NCI-H748 (cell line): ENCODE data around the gene GRIFIN.
A peak's percentile ranks its signal among the peaks of the same experiment; 100 is the strongest.

ENCODE experiments used
- DNase-seq: peaks from one replicate; lab custom pipeline; 2025; ENCODE audit not compliant: unreplicated experiment; lab: John Stamatoyannopoulos, UW

Gene GRIFIN

DNA sequence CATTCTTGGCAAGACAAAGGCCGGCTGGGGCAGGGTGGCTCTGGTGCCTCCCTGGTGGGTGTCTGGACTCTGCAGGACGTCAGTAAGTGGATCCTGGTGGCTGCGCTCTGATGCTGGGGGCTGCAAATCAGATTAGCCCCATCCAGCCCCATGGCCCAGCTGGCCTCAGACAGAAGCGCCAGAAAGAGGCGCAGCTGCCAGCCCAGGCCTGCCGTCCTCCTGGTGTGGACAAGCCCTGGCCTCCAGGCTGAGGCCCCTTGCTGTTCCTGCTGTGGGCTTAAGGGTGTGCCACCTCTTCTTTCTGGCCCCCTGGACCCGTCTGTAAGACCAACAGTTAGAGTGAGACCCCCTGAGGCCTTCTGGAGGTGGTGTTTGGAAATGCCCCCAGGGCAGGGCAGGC lies 37.5 kb upstream of the GRIFIN start:
- DNase-seq = no peak

DNA sequence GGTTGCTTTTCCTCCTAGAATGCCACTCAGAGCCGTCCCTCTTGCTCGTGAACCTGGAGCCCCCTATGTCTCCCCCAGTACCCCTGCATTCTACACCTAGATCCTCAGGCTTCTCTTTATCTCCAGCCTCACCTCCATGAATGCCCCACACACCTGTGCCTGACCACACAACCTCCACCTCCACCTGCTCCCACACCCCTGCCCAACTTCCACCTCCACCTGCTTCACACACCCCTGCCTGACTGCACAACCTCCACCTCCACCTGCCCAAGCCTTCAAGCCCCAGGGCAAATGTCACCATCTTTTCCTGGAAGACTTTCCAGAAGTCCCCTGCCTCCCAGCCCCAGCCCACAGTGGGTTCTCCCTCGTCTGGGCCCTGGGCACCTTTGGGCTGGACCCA lies 36.5 kb upstream of the GRIFIN start:
- peak; percentile 33 for DNase-seq

DNA sequence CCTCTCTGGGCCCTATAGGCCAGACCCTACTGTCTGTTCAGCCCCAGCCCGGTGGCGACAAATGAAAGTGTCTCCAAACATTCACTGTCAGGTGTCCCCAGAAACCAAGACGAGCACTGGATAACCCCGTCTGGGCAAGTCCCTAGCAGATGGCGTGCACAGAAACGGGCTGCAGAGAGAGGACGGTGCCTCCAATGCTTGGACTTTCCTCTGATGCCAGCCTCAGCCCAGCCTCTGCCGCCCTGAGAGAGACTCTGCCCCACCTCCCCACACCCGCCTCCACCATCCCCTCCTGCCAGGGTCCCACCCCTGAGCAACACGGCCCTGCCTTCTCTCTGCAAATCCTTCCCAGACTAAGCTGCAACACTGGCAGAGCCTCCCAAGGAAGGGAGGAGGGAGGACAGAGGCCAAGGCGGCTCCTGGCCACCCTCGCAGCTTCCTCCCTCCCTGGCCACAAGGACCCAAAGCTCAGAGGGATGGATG lies 36.0 kb upstream of the GRIFIN start:
- peak; percentile 33 for DNase-seq

DNA sequence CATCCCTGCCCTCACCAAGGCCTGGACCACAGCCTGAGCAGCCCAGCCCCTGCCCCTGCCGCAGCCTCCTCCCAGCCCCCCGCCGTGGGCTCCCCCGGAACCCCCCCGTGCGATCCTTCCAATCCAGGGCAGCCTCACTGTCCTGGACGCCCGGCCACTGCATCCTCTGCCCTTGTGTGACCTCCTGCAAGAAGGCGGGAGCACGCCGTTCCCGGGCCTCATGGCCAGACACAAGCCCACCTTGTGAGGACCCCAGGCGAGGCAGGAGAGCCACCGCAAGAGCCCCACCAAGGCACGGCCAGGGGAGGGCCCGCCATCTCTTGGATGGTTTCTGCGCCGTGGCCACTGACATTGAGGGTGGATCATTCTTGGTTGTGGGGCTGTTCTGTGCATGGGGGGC lies 35.6 kb upstream of the GRIFIN start:
- DNase-seq = no peak

DNA sequence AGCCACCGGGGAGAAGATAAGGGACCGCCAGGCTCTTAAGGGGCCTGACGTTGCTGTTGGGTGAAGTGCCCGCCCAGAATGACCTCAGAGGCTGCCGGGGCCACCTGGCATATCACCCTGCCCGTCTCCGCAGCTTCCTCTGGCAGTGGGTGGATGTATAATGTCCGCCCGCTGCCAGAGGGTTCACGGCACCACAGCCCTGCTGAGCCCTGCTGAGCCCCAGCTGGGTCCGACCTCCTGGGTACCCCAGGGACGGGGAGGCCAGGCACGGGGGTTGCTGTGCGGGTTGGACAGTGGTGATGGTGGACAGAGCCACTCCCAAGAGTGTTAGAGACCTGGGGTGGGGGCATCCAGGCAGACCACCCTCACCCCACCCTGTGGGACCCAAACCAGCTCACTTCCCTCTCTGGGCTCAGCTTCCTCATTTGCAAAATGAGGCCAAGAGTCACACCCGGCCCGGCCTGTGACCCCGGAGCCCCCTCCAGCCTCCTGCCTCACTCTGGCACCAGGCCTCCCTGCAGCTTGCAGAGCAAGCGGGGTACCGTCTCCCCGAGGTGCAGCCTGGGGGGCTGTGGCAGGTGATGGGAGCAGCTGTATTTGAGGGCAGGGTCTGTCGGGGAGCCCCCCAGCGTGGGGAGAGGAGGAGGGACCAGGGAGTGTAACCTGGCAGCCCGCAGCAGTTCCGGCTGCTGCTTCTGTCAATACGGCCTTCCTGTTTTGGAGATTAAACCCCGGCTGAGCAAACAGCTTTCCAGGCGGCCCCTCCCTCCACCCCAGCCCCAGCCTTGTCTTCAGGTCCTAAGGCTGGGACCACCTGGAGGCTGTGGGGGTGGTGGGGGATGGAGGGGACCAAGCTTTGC lies 34.9 kb upstream of the GRIFIN start:
- DNase-seq = peak; percentile 86

DNA sequence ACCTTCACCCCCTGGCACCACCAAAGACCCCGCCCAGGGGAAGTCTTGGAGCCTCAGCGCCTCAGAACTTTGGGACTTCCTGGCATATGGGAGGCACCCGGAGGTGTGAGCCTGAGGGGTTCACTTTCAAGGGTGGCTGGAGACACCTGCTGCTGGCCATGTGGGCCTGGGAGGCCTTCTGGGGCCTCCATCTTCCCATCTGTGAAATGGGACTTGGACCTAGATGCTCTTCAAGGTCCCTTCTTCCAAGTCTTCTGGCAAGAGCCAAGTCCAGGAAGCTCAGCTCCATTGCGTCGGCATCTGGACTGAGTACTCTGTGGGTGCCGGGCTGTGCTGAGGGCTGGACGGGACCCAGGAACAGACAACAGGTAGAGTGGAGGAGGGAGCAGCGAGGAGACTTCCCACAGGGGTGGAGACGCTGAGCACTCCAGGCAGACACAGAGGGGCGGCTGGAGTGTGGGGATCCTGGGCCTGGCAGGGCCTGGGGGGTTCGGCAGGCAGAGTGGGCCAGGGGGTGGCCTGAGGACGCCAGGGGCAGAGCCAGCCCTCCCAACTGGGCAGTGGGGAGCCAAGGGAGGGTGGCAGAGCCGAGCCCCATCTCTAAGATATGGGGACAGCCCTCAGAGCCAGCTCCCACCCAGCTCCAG lies 34.1 kb upstream of the GRIFIN start:
- DNase-seq = no peak

DNA sequence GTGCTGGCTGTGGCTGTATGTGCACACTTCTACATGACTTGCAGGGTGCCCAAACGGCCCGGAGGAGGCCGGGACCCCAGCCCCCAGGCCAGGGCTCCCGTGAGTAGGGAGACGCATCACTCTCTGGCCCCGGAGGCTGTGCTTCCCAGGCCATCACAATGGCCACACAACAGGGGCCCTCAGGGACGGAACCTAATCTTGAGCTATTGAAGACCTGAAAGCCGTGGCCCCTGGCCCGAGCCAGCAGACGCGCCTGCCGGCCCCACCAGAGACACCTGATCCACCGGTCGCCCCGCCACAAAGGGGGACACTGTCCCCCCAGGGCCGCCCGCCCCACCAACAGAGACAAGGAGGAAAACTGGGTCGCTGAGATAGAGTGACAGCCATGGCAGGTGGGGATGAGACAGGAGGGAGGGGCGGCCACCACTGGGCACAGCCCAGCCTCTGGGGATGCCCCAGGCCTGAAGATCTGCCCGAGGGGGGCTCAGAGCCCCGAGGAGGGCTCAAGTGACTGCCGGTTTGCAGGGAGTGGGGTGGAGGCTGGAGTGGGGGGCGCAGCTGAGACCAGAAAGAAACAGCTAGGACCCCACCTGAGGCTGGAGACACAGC lies 33.2 kb upstream of the GRIFIN start:
- DNase-seq = no peak

DNA sequence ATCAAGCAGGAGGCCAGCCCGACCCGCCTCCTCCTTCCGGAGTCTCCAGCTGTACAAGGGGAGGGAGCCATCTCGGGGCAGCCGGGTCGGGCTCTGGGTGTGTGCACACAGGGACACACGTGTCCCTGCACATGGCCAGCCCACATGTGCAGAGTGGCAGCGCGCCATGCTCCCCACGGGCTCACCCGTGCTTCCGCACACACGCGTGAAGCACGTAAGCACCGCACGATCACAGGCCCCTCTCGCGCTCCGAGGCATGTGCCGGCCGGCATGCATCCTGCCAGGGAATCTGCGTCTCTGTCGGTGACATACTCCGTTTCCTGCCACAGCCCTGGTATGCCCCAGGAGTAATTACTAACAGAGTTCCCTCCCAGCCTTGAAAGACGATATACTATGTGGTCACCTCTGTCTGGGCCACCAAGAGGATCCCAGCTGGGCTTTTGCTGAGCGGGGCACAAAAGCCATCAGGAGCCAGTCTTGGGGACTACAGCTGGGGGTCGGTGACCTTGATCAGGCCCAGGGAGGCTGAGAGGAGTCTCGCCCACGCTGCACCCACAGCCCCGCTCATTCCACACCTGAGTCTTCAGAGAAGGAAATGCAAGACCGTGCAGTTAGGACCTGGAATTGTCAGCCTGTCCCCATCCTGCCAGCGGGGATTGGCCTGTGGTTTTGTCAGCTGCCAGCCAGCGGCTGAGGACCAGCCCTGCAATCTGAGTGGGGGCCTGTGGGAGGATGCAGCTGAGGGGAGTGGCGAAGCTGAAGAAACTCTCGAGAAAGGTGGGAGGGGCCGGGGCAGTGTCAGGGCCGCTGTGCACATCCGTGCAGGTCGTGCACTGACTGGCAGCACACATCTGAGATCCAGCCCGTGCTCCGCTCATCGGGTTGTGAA lies 32.4 kb upstream of the GRIFIN start:
- DNase-seq = no peak

DNA sequence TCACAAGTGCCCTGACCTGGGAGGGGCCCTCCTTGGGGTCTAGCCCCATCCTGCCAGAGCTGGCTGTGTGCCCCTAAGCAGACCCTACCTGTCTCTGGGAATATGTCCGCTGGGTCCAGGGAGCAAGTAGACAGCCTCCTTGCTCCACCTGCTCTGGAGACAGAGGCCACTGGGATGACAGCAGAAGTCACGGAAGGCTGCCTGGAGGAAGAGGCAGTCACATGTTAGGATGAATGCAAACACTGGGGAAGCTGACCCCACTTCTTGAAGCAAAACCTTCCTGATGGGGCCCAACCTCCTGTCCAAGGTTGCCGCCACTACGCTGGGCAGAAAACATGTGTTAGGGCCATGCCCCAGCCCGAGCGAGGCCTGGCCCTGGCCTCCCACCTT lies 31.7 kb upstream of the GRIFIN start:
- DNase-seq = no peak

DNA sequence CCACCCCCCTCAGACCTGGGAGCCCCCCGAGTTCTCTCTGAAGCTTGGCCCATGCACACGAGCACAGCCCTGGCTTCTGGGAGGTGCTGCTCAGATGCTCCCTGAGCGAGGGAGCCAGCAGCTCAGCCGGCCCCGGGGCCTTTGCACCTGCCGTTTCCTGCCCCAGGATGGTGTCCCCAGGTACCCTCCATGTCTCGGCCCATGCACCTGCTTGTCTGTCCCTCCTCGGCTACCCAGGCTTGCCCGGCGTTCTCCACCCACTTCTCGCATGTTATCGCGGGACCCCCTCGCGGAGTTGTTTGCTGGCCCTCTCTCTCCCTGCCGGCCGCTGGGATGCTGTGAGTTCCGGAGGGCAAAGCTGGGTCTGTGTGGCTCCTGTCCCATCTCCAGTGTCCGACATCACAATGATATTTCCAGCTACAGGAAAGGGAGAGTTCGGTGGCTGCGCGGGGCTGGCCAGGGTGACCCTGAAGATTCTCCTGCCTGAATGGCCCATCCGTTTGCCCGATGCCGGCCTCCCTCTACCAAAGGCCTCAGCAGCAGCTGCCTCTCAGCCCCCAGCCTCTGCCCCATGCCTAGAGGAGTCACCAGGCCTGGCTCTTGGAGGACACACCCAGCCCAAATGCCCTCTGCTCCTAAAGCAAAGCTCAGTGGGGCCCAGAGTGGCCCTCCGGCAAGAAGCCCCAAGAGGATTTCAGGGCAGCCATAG lies 31.2 kb upstream of the GRIFIN start:
- DNase-seq = no peak

DNA sequence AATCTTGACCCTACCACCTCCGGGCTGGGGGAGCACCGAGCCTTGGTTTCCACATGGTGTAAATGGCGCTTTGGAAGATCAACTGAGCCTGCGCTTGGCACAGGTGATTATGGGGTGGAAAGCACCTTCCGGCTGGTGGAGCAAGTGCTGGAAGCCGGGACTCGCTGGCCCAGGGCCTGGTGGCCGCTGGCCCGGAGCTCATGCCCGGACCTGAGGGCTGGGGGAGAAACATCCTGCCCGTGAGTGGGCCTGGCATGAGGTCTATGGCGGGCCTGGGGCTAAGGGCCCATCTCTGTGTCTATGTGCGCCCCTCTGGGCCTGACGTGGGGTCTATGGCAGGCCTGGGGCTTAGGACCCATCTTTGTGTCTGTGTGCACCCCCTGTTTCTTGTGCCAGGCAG lies 29.2 kb upstream of the GRIFIN start:
- no peak for DNase-seq

DNA sequence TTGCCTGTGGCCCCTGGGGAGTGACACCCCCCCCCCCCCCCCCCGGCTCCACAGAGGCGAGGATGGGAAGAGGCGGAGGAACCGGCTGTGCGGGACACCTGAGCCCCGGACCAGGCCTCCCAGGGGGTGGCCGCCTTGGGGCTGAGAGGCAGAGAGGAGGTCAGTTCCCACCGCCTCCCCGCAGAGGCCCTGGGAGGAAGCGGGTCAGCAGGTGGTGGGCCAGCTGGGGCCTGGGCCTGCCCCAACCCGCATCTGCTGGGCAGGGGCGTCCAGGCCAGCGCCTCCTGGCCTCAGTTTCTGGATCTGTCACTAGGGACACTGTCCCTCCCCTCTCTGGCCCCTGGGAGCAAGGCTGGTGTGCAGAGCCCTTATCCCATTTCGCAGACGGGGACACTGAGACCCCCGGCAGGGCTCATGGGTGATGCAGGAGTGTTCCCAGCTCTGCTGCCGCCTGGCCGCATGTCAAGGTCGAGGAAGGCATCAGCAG lies 28.7 kb upstream of the GRIFIN start:
- DNase-seq = no peak

DNA sequence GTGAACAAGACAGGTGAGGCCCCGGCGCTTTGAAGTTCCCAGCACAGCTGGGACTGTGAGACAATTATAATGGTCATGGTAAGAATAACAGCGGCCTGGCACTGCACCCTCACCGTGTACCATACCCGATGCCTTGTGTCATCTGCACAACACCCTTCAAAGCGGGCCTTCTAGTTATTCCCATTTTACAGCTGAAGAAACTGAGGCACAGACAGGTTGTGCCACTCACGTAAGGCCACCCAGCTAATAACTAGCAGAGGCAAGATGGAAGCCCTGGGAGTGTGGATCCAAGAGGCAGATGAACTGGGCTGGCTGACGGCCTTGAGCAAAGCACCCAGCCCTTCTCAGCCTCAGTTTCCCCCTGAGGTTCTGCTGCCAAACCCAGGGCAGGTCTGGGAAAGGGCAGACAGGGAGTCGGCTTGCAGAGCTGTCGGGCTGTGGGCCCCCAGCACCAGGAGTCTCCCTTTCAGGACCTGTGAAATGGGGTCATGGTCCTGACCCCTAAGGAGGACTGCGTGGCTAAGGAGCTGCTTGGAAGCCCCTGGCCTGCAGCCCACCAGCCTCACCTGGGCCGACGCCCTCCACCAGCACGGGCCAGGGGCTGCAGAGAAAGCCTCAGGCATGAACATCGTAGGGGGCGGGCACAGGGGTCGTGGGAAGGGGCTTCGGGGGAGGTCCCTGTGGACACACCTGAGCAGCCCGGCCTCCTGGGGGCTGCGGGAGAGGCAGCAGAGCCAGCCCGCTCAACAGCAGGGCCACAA lies 28.1 kb upstream of the GRIFIN start:
- no peak for DNase-seq

DNA sequence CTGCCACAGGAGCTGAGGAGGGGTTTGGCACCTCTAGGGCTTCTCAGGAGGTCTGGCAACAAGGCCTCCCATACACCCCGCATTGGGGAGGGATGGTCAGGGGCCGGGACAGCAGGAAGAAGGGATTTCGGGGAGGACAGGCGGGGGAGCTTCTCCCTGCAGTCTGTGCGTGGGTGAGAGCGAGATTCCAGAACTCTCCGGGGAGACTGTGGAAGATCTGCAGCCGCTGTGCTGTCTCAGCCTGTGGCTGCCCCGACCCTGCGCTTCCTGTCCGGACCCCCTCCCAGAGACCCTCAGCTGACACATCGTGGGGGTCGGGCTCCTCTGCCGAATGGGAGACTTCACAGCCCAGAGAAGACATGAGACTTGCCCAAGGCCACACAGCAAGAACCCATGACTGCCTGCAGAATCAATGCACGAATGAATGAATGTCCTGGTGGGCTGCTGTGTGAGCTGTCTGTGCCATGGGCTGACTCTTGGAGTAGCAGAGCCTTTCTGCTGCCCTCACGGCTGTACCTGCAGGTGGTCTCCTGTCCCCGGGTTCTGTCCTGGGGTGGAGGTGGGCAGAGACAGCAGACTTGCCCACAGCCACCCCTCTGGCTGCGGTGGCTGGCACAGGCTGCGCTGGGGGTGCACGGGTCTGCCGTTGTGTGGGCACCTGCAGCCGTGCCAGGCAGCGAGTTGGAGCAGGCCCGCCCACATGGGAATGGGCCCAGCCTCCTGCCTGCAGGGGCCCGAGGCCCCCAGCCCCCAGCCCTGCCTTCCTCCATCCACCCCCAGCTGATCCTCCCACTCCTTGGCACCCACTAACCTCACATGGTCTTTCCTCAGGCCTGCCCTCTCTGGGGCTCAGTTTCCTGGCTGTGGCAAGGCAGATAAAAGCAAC lies 27.1 kb upstream of the GRIFIN start:
- DNase-seq = no peak

DNA sequence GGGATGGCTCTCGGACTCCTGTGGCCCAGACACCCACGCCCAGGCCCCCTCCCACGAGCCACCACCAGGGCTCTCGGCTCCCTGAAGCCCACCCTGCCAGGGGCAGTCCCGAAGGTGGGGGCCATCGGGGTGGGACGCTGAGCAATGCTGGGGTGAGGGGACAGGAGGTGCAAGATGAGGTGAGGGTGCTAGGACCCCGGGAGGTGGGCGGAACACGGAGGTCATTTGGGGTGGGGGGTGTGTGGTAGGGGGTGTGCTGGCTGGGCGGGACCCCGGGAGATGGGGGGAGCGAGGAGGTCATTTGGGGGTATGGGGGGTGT lies 26.4 kb upstream of the GRIFIN start:
- no peak for DNase-seq

DNA sequence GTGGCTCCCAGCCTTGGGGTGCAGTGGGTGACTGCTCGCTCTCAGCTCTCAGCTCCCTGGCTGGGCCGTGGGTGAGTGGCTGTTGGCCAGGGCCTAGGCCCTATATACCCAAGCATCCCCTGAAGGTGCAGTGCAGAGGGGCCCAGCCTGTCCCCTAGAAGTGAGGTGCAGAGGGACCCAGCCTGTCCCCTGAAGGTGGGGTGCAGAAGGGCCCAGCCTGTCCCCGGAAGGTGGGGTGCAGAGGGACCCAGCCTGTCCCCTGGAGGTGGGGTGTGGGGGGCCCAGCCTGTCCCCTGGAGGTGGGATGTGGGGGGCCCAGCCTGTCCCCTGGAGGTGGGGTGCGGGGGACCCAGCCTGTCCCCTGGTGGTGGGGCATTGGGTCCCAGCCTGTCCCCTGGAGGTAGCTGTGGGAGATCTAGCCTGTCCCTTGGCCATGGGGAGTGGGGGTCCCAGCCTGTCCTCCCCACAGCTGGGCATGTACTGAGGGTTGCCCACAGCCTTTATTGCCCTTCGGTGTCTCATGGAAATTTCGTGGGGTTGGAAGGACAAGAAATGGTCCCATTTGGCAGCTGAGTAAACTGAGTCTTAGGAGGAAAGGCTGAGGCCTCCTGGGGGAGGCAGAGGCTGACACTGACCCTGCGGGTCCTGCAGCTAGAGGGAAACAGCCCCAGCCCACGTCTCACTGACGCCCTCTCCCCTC lies 25.9 kb upstream of the GRIFIN start:
- no peak for DNase-seq

DNA sequence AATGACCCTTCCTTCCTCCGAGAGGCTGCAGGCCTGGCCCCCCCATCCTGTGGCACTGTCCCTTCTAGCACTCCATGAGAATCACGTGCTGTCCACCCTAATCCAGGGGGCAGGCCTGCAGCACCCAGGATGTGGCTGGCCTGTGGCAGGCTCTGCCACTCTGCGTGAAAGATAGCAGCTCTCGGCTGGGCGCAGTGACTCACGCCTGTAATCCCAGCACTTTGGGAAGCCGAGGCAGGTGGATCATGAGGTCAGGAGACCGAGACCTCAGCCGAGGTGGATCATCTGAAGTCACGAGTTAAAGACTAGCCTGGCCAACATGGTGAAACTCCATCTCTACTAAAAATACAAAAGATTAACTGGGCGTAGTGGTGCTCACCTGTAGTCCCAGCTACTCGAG lies 24.5 kb upstream of the GRIFIN start:
- DNase-seq = no peak

DNA sequence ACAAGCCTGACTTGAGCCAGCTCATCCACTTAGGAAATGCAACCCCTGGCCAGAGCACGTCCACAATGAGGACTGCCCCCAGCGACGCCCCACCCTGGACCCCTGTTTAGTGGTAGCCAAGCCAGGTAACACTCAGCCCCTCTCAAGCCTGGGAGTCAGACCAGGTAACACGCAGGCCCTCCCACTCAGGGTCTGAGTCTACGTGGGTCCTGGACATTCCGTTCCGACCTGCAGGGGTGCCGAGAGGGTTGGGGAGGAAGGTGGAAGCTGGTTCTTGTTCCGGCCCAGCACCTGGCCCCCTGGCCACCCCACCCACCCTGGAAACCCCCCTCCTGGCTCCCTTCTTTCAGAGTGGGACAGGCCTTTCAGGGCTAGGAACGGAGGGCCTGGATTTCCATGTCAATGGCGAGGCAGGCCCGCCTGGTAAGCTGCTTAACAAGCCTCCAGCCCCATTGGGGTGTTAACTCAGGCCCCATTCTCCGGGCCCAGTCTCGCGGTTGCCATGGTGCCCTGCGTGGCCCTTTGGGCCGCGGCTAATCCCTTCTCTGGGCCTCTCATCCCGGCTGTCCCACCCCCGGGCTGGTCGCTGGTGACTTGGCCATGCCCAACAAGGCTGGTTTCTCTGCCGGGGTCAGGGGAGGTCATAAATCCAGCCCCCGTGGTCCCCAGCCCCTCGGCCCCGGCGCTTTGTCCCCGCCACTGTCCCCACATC lies 23.7 kb upstream of the GRIFIN start:
- no peak for DNase-seq
